ENCODE results near the gene ARPIN.
"Not testable (repeated sequence)": the region's sequence is repeated elsewhere in the genome, so short reads cannot be mapped to it uniquely, and the experiment has no call there.

ARPIN gene

DNA sequence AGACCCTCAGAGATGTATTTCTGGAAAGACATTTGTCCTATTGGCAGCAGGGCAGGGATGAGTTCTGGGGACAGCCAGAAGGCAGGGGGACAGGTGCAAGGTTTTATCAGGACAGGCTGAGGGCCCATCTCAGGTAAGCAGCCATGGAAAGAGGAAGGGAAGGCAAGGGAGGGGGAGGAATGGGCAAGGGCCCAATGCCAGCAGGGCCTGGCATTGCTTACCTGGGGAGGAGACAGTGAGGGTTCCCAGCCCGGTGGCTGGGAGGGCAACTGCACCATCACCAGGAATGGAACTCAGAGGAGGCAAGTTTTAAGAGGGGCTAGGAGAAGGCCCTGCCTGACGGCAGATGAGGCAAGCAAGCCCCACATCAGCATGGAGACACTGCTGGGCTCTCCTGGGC is 3.1 kb downstream of the ARPIN start:
- DNase-seq: no peak

DNA sequence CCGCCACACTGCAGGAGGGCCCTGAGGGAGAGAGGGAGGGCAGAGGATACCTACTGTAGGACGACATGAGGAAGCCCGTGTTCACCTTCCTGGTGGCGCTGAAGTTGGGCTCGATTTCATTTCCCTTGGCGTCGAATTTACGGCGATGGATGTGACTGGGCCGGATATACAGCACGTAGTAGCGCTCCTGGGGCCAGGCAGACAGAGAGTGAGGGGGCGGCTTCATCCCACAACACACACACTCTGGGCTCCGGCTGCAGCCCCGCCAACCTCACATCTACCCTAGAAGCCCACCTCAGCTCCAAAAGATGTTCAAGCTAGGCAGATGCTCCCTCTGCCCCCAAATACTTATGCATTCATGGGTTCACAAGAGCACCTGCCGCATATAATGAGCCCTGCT is 4.5 kb downstream of the ARPIN start:
- no peak for DNase-seq

- DNase-seq: no peak
Observed at GRCh38 chr15:89907289-89907688, 5.5 kb downstream of the ARPIN start.

DNA sequence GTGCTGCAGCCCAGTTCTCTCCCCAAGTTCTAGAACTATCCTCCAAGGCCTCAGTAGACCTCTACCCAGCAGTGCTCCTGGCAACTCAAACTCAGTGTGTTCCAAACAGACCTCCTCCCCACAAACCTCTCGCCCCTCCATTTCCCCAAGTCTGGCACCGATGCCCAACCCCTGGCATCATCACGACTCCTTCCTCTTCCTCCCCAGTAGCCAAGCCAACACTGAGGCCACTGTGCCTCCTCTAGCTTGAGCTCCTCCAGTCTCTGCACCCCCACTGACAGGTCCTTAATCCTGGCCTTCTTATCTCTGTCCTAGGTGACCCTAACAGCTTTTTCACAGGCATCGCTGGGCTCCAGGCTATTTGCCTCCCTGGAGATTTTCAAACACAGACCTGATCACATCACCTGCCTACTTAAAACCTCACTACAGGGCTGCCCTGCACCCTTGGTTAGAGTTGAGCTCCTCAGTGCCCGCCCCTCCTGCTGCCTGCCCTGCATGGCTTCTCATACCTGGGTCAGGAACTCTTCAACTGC is 6.8 kb downstream of the ARPIN start:
- no peak for DNase-seq

DNA sequence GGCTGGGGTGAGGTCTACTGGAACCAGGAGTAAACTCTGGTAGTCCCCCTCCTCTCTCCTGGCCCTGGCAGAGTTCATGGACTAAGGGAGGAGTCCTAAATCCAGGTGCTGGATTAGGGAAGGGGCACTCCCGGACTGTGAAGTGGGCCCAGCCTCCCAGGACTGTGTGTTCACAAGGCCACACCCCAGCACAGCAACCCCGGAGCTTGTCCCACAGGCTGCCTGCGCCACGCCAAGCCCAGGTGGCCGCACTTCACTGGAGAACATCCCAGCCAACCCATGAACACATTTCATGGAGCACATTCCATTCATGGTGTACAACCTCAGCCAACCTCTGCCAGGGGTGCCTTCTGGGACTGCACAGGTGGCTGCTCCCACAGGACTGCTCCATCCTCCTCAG is 8.2 kb downstream of the ARPIN start:
- DNase-seq: no peak

DNA sequence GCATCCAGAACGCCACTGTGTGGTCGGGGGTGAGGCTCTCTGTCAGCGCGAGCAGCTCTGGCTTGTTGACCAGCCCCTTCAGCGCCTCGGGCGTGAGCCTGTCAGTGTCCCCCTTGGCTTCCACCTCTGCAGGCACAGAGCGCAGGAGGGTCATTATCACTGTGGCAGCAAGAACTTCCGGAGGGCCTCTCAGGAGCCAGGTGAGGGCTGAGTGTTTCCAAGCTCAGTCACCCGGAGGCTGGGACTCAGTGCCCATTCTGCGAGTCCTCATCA is 9.0 kb downstream of the ARPIN start:
- DNase-seq: no peak

DNA sequence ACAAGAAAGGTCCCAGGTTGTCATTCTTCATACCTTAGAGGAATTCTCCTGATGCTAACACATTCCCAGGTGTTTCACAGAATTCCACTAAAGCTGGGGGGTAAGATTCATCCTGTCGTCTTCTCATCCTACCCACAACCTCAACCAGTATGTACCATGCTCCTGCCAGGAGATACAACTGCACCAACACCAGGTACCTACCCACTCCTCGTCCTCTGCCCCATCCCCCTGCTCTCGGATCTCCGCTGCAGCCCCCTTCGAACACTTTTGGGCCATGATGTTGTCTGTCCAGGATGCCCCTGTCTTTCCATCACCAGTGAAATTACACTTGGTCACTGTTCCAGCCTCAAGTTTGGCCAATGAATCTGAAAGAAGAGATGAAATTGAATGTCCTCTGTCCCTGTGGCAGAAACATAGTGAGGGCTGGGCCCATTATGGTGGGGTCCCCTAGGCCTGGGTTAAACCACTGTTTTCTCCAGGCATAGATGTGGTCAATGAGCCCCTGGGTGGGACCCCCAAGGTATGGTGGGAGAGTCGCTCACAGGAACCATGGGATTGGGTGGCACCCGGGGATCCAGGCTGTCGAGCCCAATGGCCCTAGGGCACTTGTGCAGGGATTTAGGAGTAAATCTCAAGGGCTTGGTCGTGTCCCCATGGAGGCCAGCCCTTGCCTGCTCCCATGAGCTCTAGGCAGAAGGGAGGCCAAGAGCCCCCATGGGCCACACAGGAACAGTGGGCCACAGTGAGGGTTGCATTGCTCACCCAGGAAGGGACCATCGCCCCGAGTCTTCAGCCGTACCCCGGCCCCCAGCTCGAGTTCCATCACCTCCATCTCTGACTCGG is 9.5 kb downstream of the ARPIN start:
- no peak for DNase-seq

- no peak for DNase-seq
Observed at GRCh38 chr15:89900849-89901248, 11.9 kb downstream of the ARPIN start.

DNA sequence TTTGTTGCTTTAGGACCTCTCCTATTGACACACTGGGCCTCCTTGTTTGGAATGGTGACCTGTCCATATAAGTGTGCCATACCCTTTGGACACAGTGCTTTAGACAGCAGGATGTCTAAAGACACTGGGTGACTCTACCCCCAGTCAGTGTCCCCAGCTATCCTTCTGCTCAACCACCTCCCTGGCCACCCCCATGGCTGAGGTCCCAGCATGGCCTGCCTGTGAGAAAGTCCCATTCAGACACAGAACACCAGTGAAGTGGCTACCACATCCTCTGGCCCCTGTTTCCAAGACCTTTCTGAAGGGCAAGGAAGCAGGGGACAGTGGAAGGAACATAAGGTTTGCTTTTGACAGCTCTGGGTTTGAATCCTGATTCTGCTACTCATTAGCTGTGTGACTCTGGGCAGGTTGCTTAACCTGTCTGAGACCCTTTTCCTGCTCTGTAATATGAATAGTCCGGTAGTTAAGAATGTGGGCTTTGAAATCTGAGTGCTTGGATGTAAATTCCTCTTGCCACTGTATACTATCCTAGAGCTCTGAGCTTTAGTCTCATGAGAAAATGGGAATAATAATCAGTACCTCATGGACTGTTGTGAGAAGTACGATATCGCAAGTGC is 12.7 kb downstream of the ARPIN start:
- DNase-seq: no peak

- DNase-seq: no peak
Observed at GRCh38 chr15:89899295-89899945, 13.3 kb downstream of the ARPIN start.

- peak; percentile 17 for DNase-seq
Observed at GRCh38 chr15:89898614-89899294, 14.0 kb downstream of the ARPIN start.

DNA sequence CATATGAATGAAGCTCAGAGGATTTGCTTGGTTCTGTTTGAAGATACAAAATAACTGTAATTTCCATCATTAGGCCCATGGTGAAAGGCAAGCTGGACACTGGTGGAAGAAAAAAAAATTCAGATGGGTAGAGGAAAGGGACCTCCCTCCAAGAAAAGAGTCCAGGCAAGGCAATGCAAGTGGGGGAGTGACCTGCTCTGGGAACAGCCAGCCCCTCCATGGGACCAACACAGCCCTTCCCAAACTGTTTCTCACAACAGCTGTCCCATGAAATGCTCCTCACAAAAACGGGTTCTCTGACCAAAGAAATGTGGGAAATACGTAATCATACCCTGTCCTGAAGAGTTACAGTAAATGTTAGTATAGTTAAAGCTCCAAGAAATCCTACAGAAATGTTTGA is 14.6 kb downstream of the ARPIN start:
- no peak for DNase-seq

- DNase-seq: peak; percentile 88 to 89
Observed at GRCh38 chr15:89893696-89894447, 18.9 kb downstream of the ARPIN start, which contains the start of gene AP3S2. AP3S2 (minus strand) TSS chr15:89893994; CDS start chr15:89893949, 45 bp downstream.

DNA sequence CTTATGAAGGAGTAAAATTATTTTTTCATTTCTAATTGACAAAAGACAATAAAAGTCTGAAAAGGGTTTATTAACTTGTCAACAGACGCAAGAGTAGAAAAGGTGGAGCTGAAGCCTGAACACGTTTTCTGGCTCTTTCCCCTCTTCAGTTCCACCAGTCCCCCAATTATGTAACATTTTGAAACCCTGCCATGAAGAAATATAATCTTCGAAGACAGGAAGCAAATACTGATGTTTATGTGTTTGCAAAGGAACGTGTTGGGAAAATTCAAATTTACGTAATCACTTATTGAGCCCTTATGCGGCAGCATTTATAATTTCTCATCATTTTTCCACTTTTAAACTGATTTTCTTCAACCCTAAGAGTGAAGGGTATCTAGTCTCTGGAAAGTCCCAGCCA is 19.7 kb downstream of the ARPIN start:
- no peak for DNase-seq

DNA sequence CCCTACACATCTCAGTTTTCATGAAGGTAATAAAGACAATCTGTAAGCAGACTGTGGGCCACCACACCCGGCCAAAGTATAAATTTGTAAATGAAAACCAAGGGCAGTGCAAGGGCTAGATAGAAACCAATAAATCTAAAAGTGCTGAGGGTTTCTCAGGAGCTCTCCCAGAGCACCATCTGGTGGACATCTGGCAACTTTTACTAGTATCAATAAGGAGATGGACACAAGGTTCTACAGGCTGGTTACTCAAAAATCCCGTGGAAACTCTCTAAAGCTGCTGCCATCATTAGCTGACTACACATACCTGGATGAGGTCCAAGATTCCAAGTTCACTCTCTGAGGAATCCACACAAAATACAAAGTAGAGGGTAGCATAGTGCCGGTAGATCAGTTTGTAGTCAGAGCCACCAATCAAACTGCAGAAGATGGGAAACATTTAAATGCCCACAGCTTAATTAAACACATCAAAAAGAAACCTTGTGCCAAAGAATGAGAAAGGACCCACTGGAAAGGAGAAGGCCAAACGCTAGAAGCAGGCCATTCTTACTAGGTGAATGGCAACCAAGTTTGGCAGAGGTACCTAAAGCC is 24.4 kb downstream of the ARPIN start:
- DNase-seq: no peak

DNA sequence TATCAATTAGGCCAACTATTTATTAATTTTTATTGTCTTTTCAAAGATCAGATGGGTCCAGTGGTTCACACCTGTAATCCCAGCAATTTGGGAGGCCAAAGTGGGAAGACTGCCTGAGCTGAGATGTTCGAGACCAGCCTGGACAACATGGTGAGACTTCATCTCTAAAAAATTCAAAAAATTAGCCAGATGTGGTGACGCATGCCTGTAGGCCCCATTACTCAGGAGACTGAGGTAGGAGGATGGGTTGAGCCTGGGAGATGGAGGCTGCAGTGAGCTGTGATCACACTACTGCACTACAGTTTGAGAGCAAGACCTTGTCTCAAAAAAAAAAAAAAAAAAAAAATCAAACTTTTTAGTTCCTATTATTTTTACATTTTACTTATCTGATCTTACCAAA is 27.1 kb downstream of the ARPIN start:
- no peak for DNase-seq

GRCh38 chr15:89885179-89885578 is 27.6 kb downstream of the ARPIN start:
- DNase-seq: not testable (repeated sequence)

DNA sequence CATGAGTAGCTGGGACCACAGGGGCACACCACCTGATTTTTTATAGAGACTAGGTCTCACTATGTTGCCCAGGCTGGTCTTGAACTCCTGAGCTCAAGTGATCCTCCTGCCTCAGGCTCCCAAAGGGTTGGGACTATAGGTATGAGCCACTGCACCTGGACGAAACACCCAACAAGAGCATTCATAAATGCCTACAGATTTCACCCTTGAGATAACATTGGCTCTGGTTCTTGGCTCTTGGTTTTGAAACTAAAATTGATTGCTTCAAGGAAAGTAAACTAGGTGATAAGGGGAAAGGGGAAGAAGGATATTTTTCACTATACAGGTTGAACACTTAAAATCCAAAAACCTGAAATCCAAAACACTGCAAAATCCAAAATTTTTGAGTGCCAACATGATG is 29.2 kb downstream of the ARPIN start:
- DNase-seq: no peak

DNA sequence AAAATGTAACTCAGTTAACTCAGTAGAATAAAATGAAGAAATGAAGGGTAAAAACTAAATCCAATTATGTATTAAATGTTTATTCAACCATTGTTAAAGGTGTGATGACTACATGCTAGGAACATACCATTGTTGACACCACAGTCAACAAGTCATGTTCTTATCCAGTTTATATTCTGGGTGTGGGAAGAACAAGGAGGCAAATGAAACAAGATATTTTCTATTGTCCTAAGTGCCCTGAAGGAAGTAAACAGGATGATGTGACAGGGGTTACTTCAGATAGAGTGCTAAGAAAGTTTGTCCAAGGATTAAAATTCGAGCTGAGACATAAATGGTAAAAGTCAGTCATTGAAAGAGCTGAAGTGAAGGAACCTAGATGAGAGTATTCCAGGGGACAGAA is 32.0 kb downstream of the ARPIN start:
- no peak for DNase-seq

GRCh38 chr15:89878323-89878722 is 34.4 kb downstream of the ARPIN start:
- DNase-seq: no peak

- no peak for DNase-seq
Observed at GRCh38 chr15:89877083-89877425, 35.7 kb downstream of the ARPIN start.

GRCh38 chr15:89876396-89877082 is 36.2 kb downstream of the ARPIN start:
- no peak for DNase-seq

Data from stimulated activated CD4-positive, alpha-beta T cell treated with anti-CD3 and anti-CD28 coated beads, Interleukin-2, amount 100 ng/mL, for 48 hours (primary cell).